ENCODE measurements around the gene LNPEP.

The LNPEP gene

GRCh38 chr5:96909435-96909834 is 26.4 kb upstream of the LNPEP start:
- Histone ChIP-seq H3K36me3 (ENCODE audit: control insufficient read depth, low read depth, low read length) (no peaks in the 10 kb centered on the region), H3K27ac (ENCODE audit: low read length) (no peak overlapping the region), H3K9me3 (ENCODE audit: control insufficient read depth, low read depth, low read length) (no peaks in the 10 kb centered on the region)

DNA sequence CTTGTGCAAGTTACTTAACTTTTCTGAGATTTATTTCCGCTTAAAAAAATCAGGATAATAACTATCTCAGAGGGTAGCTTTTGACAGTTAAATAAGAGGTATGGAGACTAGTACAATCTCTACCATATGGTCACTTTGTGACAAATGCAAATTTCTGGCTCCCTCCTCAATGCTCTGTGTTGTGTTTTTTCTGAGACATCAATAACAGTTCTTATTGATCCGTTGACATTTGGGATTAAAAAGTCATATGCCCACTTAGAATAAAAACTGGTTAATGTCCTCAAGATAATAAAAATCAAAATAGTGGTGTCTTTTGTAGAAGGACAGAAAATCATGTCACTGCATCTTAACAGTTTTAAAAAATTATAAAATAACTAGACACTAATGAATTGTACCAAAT is 24.7 kb upstream of the LNPEP start:
- no peak overlapping the region for H3K27ac ChIP-seq (ENCODE audit: low read length)
- H3K4me1 ChIP-seq (ENCODE audit: control insufficient read depth, low read depth, low read length): no peaks in the 10 kb centered on the region
- no peaks in the 10 kb centered on the region for H3K27me3 ChIP-seq (ENCODE audit: control insufficient read depth, insufficient read depth, low read length)
- H3K9ac ChIP-seq (ENCODE audit: low read length): no peak overlapping the region
- H3K4me3 ChIP-seq (ENCODE audit: low read length): no peak overlapping the region
- no peaks in the 10 kb centered on the region for H3K9me3 ChIP-seq (ENCODE audit: control insufficient read depth, low read depth, low read length)
- H3K36me3 ChIP-seq (ENCODE audit: control insufficient read depth, low read depth, low read length): no peaks in the 10 kb centered on the region

More at GRCh38 chr5:96909435-96909834, 26.4 kb upstream of the LNPEP start:
- no peak overlapping the region for H3K4me3 ChIP-seq (ENCODE audit: low read length)
- no peaks in the 10 kb centered on the region for H3K27me3 ChIP-seq (ENCODE audit: control insufficient read depth, insufficient read depth, low read length)
- H3K4me1 ChIP-seq (ENCODE audit: control insufficient read depth, low read depth, low read length): no peaks in the 10 kb centered on the region
- no peak overlapping the region for H3K9ac ChIP-seq (ENCODE audit: low read length)

DNA sequence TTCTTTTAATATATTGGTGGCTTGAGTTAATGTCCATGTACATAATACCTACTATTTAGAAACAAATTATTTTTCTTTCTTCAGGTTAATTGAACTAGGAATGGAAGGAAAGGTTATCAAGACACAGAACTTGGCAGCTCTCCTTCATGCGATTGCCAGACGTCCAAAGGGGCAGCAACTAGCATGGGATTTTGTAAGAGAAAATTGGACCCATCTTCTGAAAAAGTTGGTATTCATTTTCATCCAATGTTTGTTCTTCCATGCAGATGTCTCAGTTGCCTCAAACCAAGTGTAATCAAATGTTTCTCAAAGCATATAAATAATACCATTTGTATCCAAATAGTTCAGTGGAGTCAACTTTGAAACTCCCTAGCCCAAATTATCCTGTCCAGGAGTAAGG is 22.6 kb upstream of the LNPEP start:
- Histone ChIP-seq H3K4me3 (ENCODE audit: low read length) (no peak overlapping the region), H3K9ac (ENCODE audit: low read length) (no peak overlapping the region), H3K27me3 (ENCODE audit: control insufficient read depth, insufficient read depth, low read length) (no peaks in the 10 kb centered on the region), H3K27ac (ENCODE audit: low read length) (no peak overlapping the region), H3K9me3 (ENCODE audit: control insufficient read depth, low read depth, low read length) (no peaks in the 10 kb centered on the region), H3K36me3 (ENCODE audit: control insufficient read depth, low read depth, low read length) (no peaks in the 10 kb centered on the region), H3K4me1 (ENCODE audit: control insufficient read depth, low read depth, low read length) (no peaks in the 10 kb centered on the region)

- Histone ChIP-seq H3K27me3 (ENCODE audit: control insufficient read depth, insufficient read depth, low read length) (no peaks in the 10 kb centered on the region), H3K9me3 (ENCODE audit: control insufficient read depth, low read depth, low read length) (no peaks in the 10 kb centered on the region), H3K27ac (ENCODE audit: low read length) (no peak overlapping the region), H3K4me3 (ENCODE audit: low read length) (no peak overlapping the region), H3K36me3 (ENCODE audit: control insufficient read depth, low read depth, low read length) (no peaks in the 10 kb centered on the region), H3K9ac (ENCODE audit: low read length) (no peak overlapping the region), H3K4me1 (ENCODE audit: control insufficient read depth, low read depth, low read length) (no peaks in the 10 kb centered on the region)
Measured at GRCh38 chr5:96919754-96920197, 16.1 kb upstream of the LNPEP start.

- H3K27ac ChIP-seq (ENCODE audit: low read length): no peak overlapping the region
- H3K4me3 ChIP-seq (ENCODE audit: low read length): no peak overlapping the region
- H3K27me3 ChIP-seq (ENCODE audit: control insufficient read depth, insufficient read depth, low read length): no peaks in the 10 kb centered on the region
- H3K9ac ChIP-seq (ENCODE audit: low read length): no peak overlapping the region
- H3K9me3 ChIP-seq (ENCODE audit: control insufficient read depth, low read depth, low read length): no peaks in the 10 kb centered on the region
- no peaks in the 10 kb centered on the region for H3K36me3 ChIP-seq (ENCODE audit: control insufficient read depth, low read depth, low read length)
- H3K4me1 ChIP-seq (ENCODE audit: control insufficient read depth, low read depth, low read length): no peaks in the 10 kb centered on the region
Measured at GRCh38 chr5:96920744-96921355, 15.0 kb upstream of the LNPEP start.

DNA sequence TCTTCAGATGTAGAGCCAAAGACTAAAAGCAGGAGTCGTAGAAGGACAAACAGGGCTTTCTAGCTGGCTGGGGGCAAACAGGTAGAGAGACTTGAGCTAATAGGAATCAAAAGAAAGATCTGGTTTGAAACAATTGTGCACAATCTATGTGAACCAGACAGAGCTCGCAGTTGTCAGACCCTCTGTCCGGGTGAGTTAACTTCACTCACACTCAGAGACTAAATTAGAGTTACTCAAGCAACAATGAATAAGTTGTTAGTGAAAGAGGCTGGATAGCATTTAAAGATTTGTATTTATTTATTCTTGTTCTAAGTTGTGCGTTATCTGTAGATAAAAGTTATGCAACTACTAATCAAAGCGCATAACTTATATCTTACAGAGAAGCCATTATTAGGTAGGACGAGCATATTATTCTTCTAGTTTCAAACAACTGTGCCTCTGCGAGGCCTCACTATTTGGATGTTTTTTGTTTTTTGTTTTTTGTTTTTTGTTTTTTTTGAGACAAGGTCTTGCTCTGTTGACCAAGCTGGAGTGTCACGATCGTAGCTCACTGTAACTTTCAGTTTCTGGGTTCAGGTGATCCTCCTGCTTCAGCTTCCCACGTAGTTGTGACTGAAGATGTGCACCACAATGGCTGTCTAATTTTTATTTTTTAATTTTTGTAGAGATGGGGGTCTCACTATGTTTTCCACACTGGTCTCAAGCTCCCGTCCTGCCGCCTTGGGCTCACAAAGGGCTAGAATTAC is 13.2 kb upstream of the LNPEP start:
- Histone ChIP-seq H3K9me3 (ENCODE audit: control insufficient read depth, low read depth, low read length) (no peaks in the 10 kb centered on the region), H3K4me3 (ENCODE audit: low read length) (no peak overlapping the region), H3K36me3 (ENCODE audit: control insufficient read depth, low read depth, low read length) (no peaks in the 10 kb centered on the region), H3K4me1 (ENCODE audit: control insufficient read depth, low read depth, low read length) (no peaks in the 10 kb centered on the region), H3K27ac (ENCODE audit: low read length) (no peak overlapping the region), H3K27me3 (ENCODE audit: control insufficient read depth, insufficient read depth, low read length) (no peaks in the 10 kb centered on the region), H3K9ac (ENCODE audit: low read length) (no peak overlapping the region)

DNA sequence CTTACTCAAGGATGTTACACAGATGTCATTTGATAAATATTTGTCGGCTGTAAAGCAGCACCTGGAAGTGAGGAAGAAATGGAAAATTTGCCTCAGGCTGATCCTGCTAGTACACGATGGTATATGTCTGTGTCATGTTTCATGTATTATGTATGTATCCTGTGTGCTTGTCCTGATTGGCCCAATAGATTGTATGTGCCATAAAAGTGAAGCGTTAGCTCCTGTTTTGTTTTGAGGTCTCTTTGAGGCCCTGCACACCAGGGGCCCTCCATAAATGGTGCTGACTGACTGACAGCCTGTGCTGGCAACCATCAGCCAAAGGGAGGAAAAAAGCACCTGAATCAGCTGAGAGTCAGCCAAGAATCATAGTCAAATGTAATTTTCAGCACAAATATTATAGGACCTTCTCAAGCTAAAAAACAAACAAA is 11.8 kb upstream of the LNPEP start:
- Histone ChIP-seq H3K4me1 (ENCODE audit: control insufficient read depth, low read depth, low read length) (no peaks in the 10 kb centered on the region), H3K36me3 (ENCODE audit: control insufficient read depth, low read depth, low read length) (no peaks in the 10 kb centered on the region), H3K27ac (ENCODE audit: low read length) (no peak overlapping the region)

GRCh38 chr5:96926276-96926675 is 9.6 kb upstream of the LNPEP start:
- no peak overlapping the region for H3K27ac ChIP-seq (ENCODE audit: low read length)
- H3K36me3 ChIP-seq (ENCODE audit: control insufficient read depth, low read depth, low read length): no peaks in the 10 kb centered on the region
- H3K9ac ChIP-seq (ENCODE audit: low read length): no peak overlapping the region
- no peak overlapping the region for H3K4me3 ChIP-seq (ENCODE audit: low read length)
- H3K27me3 ChIP-seq (ENCODE audit: control insufficient read depth, insufficient read depth, low read length): no peaks in the 10 kb centered on the region
- H3K9me3 ChIP-seq (ENCODE audit: control insufficient read depth, low read depth, low read length): no peaks in the 10 kb centered on the region
- no peaks in the 10 kb centered on the region for H3K4me1 ChIP-seq (ENCODE audit: control insufficient read depth, low read depth, low read length)

More for the DNA sequence above, 11.8 kb upstream of the LNPEP start:
- H3K9ac ChIP-seq (ENCODE audit: low read length): no peak overlapping the region
- no peak overlapping the region for H3K4me3 ChIP-seq (ENCODE audit: low read length)
- no peaks in the 10 kb centered on the region for H3K9me3 ChIP-seq (ENCODE audit: control insufficient read depth, low read depth, low read length)
- no peaks in the 10 kb centered on the region for H3K27me3 ChIP-seq (ENCODE audit: control insufficient read depth, insufficient read depth, low read length)

DNA sequence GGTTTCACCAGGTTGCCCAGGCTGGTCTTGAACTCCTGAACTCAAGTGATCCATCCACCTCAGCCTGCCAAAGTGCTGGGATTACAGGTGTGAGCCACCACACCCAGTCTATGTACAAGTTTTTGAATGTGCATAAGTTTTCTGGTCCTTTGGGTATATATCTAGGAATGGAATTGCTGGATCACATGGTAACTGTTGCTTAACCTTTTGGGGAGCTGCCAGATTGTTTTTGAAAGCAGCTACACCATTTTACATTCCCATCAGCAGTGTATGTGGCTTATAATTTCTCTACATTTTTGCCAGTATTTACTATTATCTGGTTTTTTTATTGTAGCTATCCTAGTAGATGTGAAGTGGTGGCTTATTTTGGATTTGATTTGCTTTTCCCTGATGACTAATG is 8.9 kb upstream of the LNPEP start:
- Histone ChIP-seq H3K36me3 (ENCODE audit: control insufficient read depth, low read depth, low read length) (no peaks in the 10 kb centered on the region), H3K4me1 (ENCODE audit: control insufficient read depth, low read depth, low read length) (no peaks in the 10 kb centered on the region), H3K4me3 (ENCODE audit: low read length) (no peak overlapping the region), H3K9ac (ENCODE audit: low read length) (no peak overlapping the region), H3K27me3 (ENCODE audit: control insufficient read depth, insufficient read depth, low read length) (no peaks in the 10 kb centered on the region), H3K27ac (ENCODE audit: low read length) (no peak overlapping the region), H3K9me3 (ENCODE audit: control insufficient read depth, low read depth, low read length) (no peaks in the 10 kb centered on the region)

GRCh38 chr5:96928931-96929708 is 6.8 kb upstream of the LNPEP start:
- Histone ChIP-seq H3K4me1 (ENCODE audit: control insufficient read depth, low read depth, low read length) (peaks cover 7% of the 10 kb centered on the region), H3K9me3 (ENCODE audit: control insufficient read depth, low read depth, low read length) (no peaks in the 10 kb centered on the region), H3K9ac (ENCODE audit: low read length) (no peak overlapping the region), H3K4me3 (ENCODE audit: low read length) (no peak overlapping the region), H3K27ac (ENCODE audit: low read length) (no peak overlapping the region), H3K27me3 (ENCODE audit: control insufficient read depth, insufficient read depth, low read length) (peaks cover 11% of the 10 kb centered on the region), H3K36me3 (ENCODE audit: control insufficient read depth, low read depth, low read length) (no peaks in the 10 kb centered on the region)

DNA sequence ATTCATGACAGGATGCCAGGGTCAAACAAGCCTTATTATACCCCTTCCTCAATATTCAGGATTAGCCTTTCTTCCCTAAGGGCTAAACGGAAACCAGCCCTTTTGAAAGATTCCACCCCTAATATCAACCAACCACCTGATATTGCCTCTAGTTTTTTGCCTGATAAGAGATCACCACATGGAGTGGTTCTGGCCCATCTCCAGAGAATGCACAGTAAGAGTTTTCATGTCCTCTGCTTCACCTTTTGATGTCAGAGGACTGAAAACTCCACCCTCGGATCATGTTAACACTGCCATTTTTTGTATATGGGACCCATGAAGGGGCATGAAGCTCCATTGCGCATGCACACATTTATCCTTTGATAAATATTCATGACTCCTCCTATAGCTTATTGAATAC is 5.8 kb upstream of the LNPEP start:
- Histone ChIP-seq H3K9ac (ENCODE audit: low read length) (no peak overlapping the region), H3K9me3 (ENCODE audit: control insufficient read depth, low read depth, low read length) (no peaks in the 10 kb centered on the region), H3K27me3 (ENCODE audit: control insufficient read depth, insufficient read depth, low read length) (peaks cover 12% of the 10 kb centered on the region), H3K4me3 (ENCODE audit: low read length) (no peak overlapping the region), H3K27ac (ENCODE audit: low read length) (no peak overlapping the region), H3K36me3 (ENCODE audit: control insufficient read depth, low read depth, low read length) (no peaks in the 10 kb centered on the region), H3K4me1 (ENCODE audit: control insufficient read depth, low read depth, low read length) (peaks cover 10% of the 10 kb centered on the region)

All from iPS-18a (cell line).